ENCODE data around the gene ZNF792. TPM values are rescaled to one million over a fixed set of nuclear protein-coding genes. Genes with fewer than 3 reads are reported as not detected.

The ZNF792 gene
- total and polyA plus RNA-seq, 7 donors: 0.83 to 4.2 (median 1.5) TPM

DNA sequence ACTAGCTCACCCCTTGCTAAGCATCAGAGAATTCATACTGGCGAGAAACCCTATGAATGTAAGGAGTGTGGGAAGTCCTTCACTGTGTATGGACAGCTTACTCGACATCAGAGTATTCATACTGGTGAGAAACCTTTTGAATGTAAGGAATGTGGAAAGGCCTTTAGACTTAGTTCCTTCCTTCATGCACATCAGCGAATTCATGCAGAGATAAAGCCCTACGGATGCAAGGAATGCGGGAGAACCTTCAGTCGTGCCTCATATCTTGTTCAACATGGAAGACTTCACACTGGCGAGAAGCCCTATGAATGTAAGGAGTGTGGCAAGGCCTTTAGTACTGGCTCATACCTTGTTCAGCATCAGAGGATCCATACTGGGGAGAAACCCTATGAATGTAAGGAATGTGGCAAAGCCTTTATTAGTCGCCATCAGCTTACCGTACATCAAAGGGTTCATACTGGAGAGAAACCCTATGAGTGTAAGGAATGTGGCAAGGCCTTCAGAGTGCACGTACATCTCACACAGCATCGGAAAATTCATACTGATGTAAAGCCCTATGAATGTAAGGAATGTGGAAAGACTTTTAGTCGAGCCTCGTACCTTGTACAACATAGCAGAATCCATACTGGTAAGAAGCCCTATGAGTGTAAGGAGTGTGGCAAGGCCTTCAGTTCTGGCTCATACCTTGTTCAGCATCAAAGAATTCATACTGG is 20.0 kb downstream of the ZNF792 start:
- DNase-seq: no peak
- no peaks in the 10 kb centered on the region for H3K4me1 ChIP-seq
- WGBS, 3 donors: 94 to 96% (median 95%) methylated on average over 13 of the region's 13 CpGs
- no peaks in the 10 kb centered on the region for H3K27me3 ChIP-seq (ENCODE audit: insufficient read depth in 3 of 3, low read length in 2 of 3)
- peaks cover 18 to 36% of the 10 kb centered on the region in 2 donors for H3K36me3 ChIP-seq (ENCODE audit: insufficient read depth in 1 of 2, low read depth in 1 of 2)
- ATAC-seq: no peak
- H3K4me3 ChIP-seq: no peak overlapping the region
- no peak overlapping the region for H3K27ac ChIP-seq
- peaks cover 32% of the 10 kb centered on the region for H3K9me3 ChIP-seq
- TF ChIP-seq, protein P1, sequence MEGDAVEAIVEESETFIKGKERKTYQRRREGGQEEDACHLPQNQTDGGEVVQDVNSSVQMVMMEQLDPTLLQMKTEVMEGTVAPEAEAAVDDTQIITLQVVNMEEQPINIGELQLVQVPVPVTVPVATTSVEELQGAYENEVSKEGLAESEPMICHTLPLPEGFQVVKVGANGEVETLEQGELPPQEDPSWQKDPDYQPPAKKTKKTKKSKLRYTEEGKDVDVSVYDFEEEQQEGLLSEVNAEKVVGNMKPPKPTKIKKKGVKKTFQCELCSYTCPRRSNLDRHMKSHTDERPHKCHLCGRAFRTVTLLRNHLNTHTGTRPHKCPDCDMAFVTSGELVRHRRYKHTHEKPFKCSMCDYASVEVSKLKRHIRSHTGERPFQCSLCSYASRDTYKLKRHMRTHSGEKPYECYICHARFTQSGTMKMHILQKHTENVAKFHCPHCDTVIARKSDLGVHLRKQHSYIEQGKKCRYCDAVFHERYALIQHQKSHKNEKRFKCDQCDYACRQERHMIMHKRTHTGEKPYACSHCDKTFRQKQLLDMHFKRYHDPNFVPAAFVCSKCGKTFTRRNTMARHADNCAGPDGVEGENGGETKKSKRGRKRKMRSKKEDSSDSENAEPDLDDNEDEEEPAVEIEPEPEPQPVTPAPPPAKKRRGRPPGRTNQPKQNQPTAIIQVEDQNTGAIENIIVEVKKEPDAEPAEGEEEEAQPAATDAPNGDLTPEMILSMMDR (IDR thresholded peaks at IDR 0.05): no peak
- intact Hi-C loops (cut with DNase I): no loop called here

DNA sequence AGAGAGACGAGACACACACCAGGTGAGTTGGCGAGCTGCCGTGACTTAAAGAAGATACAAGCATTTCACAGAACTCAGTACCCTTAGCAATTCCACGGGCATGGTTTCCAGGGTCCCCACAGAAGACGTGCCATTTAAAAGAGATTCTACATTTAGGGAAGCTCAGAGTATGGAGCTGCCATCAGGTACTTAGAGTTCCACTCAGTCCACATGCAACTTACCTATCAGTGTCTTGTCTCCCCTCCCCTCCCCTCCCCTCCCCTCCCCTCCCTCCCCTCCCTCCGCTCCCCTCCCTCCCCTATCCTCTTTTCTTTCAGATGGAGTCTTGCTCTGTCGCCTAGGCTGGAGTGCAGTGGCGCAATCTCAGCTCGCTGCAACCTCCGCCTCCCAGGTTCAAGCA is 25.1 kb downstream of the ZNF792 start:
- no peak for ATAC-seq
- 82 to 90% (median 89%) methylated on average over 8 to 9 of the region's 10 CpGs for WGBS, 3 donors
- intact Hi-C loops (cut with DNase I): no loop called here

DNA sequence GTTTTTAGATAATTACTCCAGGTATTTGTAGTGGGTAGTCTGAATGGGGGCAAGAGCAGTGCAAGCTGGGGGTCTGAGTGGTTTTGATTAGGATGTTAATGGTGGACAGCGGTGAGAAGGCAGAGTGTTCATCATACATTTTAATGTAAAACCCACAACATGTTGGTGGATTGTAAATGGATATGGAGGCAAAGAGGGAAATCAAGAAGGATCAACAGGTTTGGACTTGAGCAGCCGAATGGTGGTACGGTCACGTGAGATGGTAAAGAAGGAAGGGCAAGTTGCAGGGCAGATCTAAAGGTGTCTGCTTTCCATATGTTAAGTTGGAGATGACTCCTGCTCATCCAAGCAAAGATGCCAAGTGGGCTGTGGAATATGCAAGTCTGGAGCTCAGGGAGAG is 27.8 kb downstream of the ZNF792 start:
- H3K27ac ChIP-seq: no peak overlapping the region
- intact Hi-C loops (cut with DNase I): no loop called here
- WGBS, 3 donors: 97 to 100% (median 98%) methylated on average over 4 of the region's 4 CpGs
- H3K4me3 ChIP-seq: no peak overlapping the region
- H3K9me3 ChIP-seq: no peaks in the 10 kb centered on the region
- TF ChIP-seq, protein P1 (IDR thresholded peaks at IDR 0.05): no peak
- DNase-seq (no peak), ATAC-seq (no peak)
- H3K36me3 ChIP-seq (ENCODE audit: insufficient read depth in 1 of 2, low read depth in 1 of 2): peaks cover 6 to 63% of the 10 kb centered on the region in 2 donors
- no peaks in the 10 kb centered on the region for H3K27me3 ChIP-seq (ENCODE audit: insufficient read depth in 3 of 3, low read length in 2 of 3)
- no peaks in the 10 kb centered on the region for H3K4me1 ChIP-seq

More for the DNA sequence above, 25.1 kb downstream of the ZNF792 start:
- H3K4me3 ChIP-seq: no peak overlapping the region
- no peak for DNase-seq
- H3K4me1 ChIP-seq: no peaks in the 10 kb centered on the region
- peaks cover 13 to 61% of the 10 kb centered on the region in 2 donors for H3K36me3 ChIP-seq (ENCODE audit: insufficient read depth in 1 of 2, low read depth in 1 of 2)
- H3K27ac ChIP-seq: no peak overlapping the region
- H3K27me3 ChIP-seq (ENCODE audit: insufficient read depth in 3 of 3, low read length in 2 of 3): no peaks in the 10 kb centered on the region
- TF ChIP-seq, protein P1 (IDR thresholded peaks at IDR 0.05): no peak
- H3K9me3 ChIP-seq: peaks cover 10% of the 10 kb centered on the region

DNA sequence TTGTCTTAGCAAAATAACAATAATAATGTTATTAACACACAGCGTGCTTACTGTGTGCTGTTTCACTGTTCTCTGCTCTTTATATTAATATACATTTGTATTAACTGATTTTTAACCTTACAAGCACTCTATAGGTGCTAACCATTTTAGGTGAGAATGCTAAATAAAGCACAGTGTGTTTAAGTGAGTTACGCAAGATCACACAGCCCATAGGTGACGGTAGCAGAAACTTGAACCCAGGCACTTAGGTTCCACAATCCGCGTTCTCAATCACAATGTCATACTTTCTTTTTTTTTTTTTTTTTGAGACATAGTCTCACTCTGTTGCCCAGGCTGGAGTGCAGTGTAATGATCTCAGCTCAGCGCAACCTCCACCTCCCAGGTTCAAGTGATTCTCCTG is 31.5 kb downstream of the ZNF792 start:
- Histone ChIP-seq H3K4me1 (peaks cover 5% of the 10 kb centered on the region), H3K9me3 (no peaks in the 10 kb centered on the region), H3K4me3 (no peak overlapping the region), H3K27me3 (ENCODE audit: insufficient read depth in 3 of 3, low read length in 2 of 3) (no peaks in the 10 kb centered on the region), H3K27ac (no peak overlapping the region), H3K36me3 (ENCODE audit: insufficient read depth in 1 of 2, low read depth in 1 of 2) (peaks cover 6 to 66% of the 10 kb centered on the region in 2 donors)
- WGBS, 3 donors: 92 to 97% (median 96%) methylated on average over 6 of the region's 6 CpGs
- DNase-seq: no peak
- no peak for ATAC-seq
- TF ChIP-seq, protein P1 (IDR thresholded peaks at IDR 0.05): no peak
- intact Hi-C loops (cut with DNase I): no loop called here

Measured in psoas muscle (tissue), 8 donors.